ENCODE data around the gene GMPPA. TPM values are rescaled to one million over a fixed set of nuclear protein-coding genes. Genes with fewer than 3 reads are reported as not detected.

Gene GMPPA
- total RNA-seq, 1 donor from 2014 or later = 33.4 TPM

Other genes with a start within 250 kb of the GMPPA start
- 0.09 TPM in 1 of 2 replicates, not detected in the other for gene TUBA4B, start 245.6 kb upstream of the GMPPA start, total RNA-seq
- 19.9 and 23.0 TPM in 2 replicates for gene TUBA4A, start 245.0 kb upstream of the GMPPA start, total RNA-seq
- 24.0 and 27.7 TPM in 2 replicates for gene DNAJB2, start 219.5 kb upstream of the GMPPA start, total RNA-seq
- 0.17 TPM in 1 of 2 replicates, not detected in the other for gene PTPRN, start 189.5 kb upstream of the GMPPA start, total RNA-seq
- not detected in 2 replicates for gene RESP18, start 166.1 kb upstream of the GMPPA start, total RNA-seq
- gene DNPEP, start 111.0 kb upstream of the GMPPA start, total RNA-seq = 54.1 and 67.7 TPM in 2 replicates
- gene DES, start 80.5 kb upstream of the GMPPA start, total RNA-seq = not detected in 2 replicates
- gene SPEG, start 64.0 kb upstream of the GMPPA start, total RNA-seq = 0.09 and 1.7 TPM in 2 replicates
- gene ASIC4, start 15.6 kb downstream of the GMPPA start, total RNA-seq = not detected in 2 replicates
- gene CHPF, start 44.9 kb downstream of the GMPPA start, total RNA-seq = 0.84 and 3.2 TPM in 2 replicates
- under 0.01 TPM in 1 of 2 replicates, not detected in the other for gene TMEM198, start 45.1 kb downstream of the GMPPA start, total RNA-seq
- 38.8 TPM in 2 replicates for gene OBSL1, start 72.6 kb downstream of the GMPPA start, total RNA-seq
- gene INHA, start 73.4 kb downstream of the GMPPA start, total RNA-seq = not detected in 2 replicates
- 10.0 and 13.9 TPM in 2 replicates for gene STK11IP, start 99.0 kb downstream of the GMPPA start, total RNA-seq
- gene SLC4A3, start 128.7 kb downstream of the GMPPA start, total RNA-seq = 0.17 and 0.37 TPM in 2 replicates

Measured in dermis blood vessel endothelial cell (primary cell).